H1 (cell line): ENCODE data around the gene MBD5. TPM values are rescaled to one million over a fixed set of nuclear protein-coding genes. Genes with fewer than 3 reads are reported as not detected.

ENCODE experiments used
- CHD7 ChIP-seq: fragments of 300-600 bp; sonication (generic); IDR thresholded peaks from 2 replicates; pipeline ENCODE4 v1.7.1; 2012; ENCODE audit warnings: low read length, moderate library complexity, mild to moderate bottlenecking, inconsistent platforms; ENCODE audit not compliant: insufficient replicate concordance
- JUND ChIP-seq: IDR thresholded peaks from 2 replicates; pipeline ENCODE4 v1.6.1; 2011; ENCODE audit warnings: mild to moderate bottlenecking, improper control_type of control experiment, low read length
- NRF1 ChIP-seq: IDR thresholded peaks from 2 replicates; pipeline ENCODE4 v1.6.1; 2011; ENCODE audit warnings: mild to moderate bottlenecking, low read depth, low read length, improper control_type of control experiment
- RXRA ChIP-seq: IDR thresholded peaks from 2 replicates; pipeline ENCODE4 v1.6.1; 2011; ENCODE audit warnings: low read depth, mild to moderate bottlenecking, low read length, moderate library complexity; ENCODE audit not compliant: insufficient read depth
- polyA plus RNA-seq, 7 experiments: library from polyadenylated mRNA; depleted of rRNA in 3 of 7; stranded (reverse) in 5 of 7; unstranded in 2 of 7; fragments of >200 nt in 5 of 7; fragments of 200-250 nt in 2 of 7; gene quantifications; 1 replicate in 5 of 7; 2 replicates in 1 of 7; 4 replicates in 1 of 7; pipeline versions ENCODE4 v1.2.1 to v1.2.3, GENCODE V29; 2011 to 2013; ENCODE audit warnings: missing spikeins in 2 of 7, mixed read lengths in 2 of 7
- total RNA-seq: library from RNA; stranded (reverse); fragmentation: NEBNext Ultra II Directional; extraction: Animal tissue kit (Norgen Biotek cat#: 25700); gene quantifications from 2 replicates; pipeline ENCODE4 v1.2.1, GENCODE V29; 2021

Gene MBD5
- total and polyA plus RNA-seq, 2 of the 8 experiments (the other 6 are each of a cell fraction or from before 2014, with no cell fraction given), result 9.7 to 29.4 TPM

GRCh38 chr2:147977679-147978078 lies 43.2 kb upstream of the MBD5 start (continued):
- TF ChIP-seq CHD7 (no peak), NRF1 (no peak), JUND (no peak), RXRA (no peak)
